Ovary (tissue), 9 donors: ENCODE measurements around the gene SLC52A3. TPM values are rescaled to one million over a fixed set of nuclear protein-coding genes. Genes with fewer than 3 reads are reported as not detected.
"Not testable (repeated sequence)": the region's sequence is repeated elsewhere in the genome, so short reads cannot be mapped to it uniquely, and the experiment has no call there.

Source experiments
- DNase-seq, 5 donors: peaks; one replicate each; pipeline ENCODE4 v3.0.0-alpha.2; 2019 to 2020
- H3K27ac ChIP-seq, 2 donors: fragments of 200-600 bp; one replicate each; pipeline versions ENCODE4 v1.5.1 to v1.8.0; 2019 to 2022
- H3K27me3 ChIP-seq: fragments of 200-600 bp; one replicate; pipeline ENCODE4 v1.8.0; 2022
- H3K36me3 ChIP-seq: fragments of 200-600 bp; sonication (generic); one replicate; pipeline ENCODE4 v1.5.1; 2019
- H3K4me1 ChIP-seq: one replicate; pipeline ENCODE4 v1.8.1; 2013; ENCODE audit warnings: mild to moderate bottlenecking, moderate library complexity; ENCODE audit not compliant: insufficient read depth
- H3K4me3 ChIP-seq: fragments of 200-600 bp; sonication (generic); one replicate; pipeline ENCODE4 v1.5.1; 2017
- H3K9me3 ChIP-seq, 2 donors: fragments of 200-600 bp in 1 of 2; sonication (generic) in 1 of 2; one replicate each; pipeline versions ENCODE4 v1.5.1 to v1.8.1; 2013 to 2019; ENCODE audit warnings: mild to moderate bottlenecking in 1 of 2, moderate library complexity in 1 of 2
- EP300 ChIP-seq: sonication (generic); formaldehyde crosslinking; IDR thresholded peaks from one replicate; pipeline ENCODE4 v1.6.1; 2017; ENCODE audit warnings: antibody characterized with exemption
- POLR2A ChIP-seq: fragments of 450-650 bp; IDR thresholded peaks from one replicate; pipeline ENCODE4 v1.6.1; 2017; ENCODE audit warnings: antibody characterized with exemption, mild to moderate bottlenecking, moderate library complexity
- WGBS, 3 donors: extraction: QIAGEN DNeasy Blood & Tissue Kit in 1 of 3; methylation state at CpG; one replicate each; pipeline versions ENCODE4 v1.1.5 to v1.1.7; 2013 to 2017; 5-methylcytosine and 5-hydroxymethylcytosine counted together
- intact Hi-C, 4 donors: fragments of 100-400 bp; cut with DNase I; formaldehyde crosslinking; loops; one replicate each; pipeline versions ENCODE4 v1.11.0 to v1.15.1; 2022 to 2023
- polyA plus RNA-seq, 2 donors: library from polyadenylated mRNA; stranded (reverse); fragments of 200-250 nt in 1 of 2; fragments of 350-450 nt in 1 of 2; fragmentation: Illumina TruSeq in 1 of 2; extraction: RNeasy Lipid Tissue Mini Kit (QIAGEN cat#74804) in 1 of 2; gene quantifications; one replicate each; pipeline ENCODE4 v1.2.3, GENCODE V29; 2013 to 2014
- total RNA-seq, 7 donors: library from RNA; depleted of rRNA in 2 of 7; stranded (reverse); fragments of >200 nt in 2 of 7; fragmentation: NEBNext Ultra II Directional in 3 of 7; extraction: Animal tissue kit (Norgen Biotek cat#: 25700) in 3 of 7; gene quantifications; one replicate each; pipeline versions ENCODE4 v1.1.0 to v1.2.4, GENCODE V29; 2016 to 2023
- TF ChIP-seq, protein P1 (sequence below), 3 donors: fragments of 450-650 bp in 2 of 3; fragments of 200-600 bp in 1 of 3; IDR thresholded peaks; one replicate each; pipeline versions ENCODE4 v1.5.1 to v1.8.0; 2016 to 2022; ENCODE audit warnings: antibody characterized with exemption in 3 of 3, mild to moderate bottlenecking in 1 of 3
- donor health status: DM: no; HTN: no; CAD: no; lungs with moderate emphysema.
- donor health status: DM: no; HTN: no; CAD: no.
- donor health status: Bipolar disorder and iron deficiency.
- donor health status: DM: yes; HTN: yes; CAD: no.
- donor health status: DM: no; HTN: no; CAD: no.
- donor health status: DM: yes; HTN: yes; CAD: no.

SLC52A3 gene
- total and polyA plus RNA-seq, 9 donors: 0.78 to 10.0 (median 2.4) TPM

DNA sequence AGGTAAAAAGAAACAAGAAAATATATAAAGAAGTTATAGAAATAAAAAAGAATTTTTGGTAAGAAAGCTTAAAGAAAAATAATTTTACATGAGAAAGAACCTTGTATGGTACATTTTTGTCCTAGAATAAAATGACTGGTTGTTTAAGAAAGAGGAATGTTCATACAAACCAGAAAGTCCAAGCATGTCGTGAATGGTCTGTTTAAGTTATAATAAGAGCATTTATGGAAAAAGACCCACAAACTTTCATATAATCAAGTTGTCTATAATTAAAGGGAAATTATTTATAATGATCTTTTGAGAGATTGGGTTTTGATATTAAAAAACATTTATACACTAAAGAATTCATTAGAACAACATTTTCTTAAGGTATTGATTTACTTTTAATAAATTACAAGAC, 37.4 kb upstream of the SLC52A3 start:
- 16 to 21% (median 21%) methylated on average over 1 of the region's 1 CpG for WGBS, 3 donors

DNA sequence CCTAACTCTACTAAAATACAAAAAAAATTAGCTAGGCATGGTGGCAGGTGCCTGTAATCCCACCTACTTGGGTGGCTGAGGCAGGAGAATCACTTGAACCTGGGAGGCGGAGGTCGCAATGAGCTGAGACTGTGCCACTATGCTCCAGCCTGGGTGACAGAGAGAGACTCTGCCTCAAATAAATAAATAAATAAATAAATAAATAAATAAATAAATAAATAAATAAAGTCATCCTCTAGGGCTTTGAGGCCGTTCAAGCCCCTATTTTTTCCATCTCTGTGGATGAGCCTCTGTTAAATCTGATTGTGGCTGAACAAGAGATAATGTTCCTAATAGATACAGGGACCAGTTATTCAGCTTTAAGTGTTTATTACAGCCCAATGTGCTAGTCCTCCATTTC, 33.4 kb upstream of the SLC52A3 start:
- no peaks in the 10 kb centered on the region for H3K4me1 ChIP-seq
- no peak for TF ChIP-seq EP300
- TF ChIP-seq, protein P1, sequence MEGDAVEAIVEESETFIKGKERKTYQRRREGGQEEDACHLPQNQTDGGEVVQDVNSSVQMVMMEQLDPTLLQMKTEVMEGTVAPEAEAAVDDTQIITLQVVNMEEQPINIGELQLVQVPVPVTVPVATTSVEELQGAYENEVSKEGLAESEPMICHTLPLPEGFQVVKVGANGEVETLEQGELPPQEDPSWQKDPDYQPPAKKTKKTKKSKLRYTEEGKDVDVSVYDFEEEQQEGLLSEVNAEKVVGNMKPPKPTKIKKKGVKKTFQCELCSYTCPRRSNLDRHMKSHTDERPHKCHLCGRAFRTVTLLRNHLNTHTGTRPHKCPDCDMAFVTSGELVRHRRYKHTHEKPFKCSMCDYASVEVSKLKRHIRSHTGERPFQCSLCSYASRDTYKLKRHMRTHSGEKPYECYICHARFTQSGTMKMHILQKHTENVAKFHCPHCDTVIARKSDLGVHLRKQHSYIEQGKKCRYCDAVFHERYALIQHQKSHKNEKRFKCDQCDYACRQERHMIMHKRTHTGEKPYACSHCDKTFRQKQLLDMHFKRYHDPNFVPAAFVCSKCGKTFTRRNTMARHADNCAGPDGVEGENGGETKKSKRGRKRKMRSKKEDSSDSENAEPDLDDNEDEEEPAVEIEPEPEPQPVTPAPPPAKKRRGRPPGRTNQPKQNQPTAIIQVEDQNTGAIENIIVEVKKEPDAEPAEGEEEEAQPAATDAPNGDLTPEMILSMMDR (IDR thresholded peaks at IDR 0.05): no peak
- TF ChIP-seq POLR2A: no peak
- intact Hi-C loops: no loop called here
- no peaks in the 10 kb centered on the region for H3K9me3 ChIP-seq
- H3K36me3 ChIP-seq: no peaks in the 10 kb centered on the region
- 69 to 91% (median 87%) methylated on average over 3 of the region's 3 CpGs for WGBS, 3 donors
- H3K27ac ChIP-seq: no peak overlapping the region
- DNase-seq: no peak
- no peak overlapping the region for H3K4me3 ChIP-seq
- H3K27me3 ChIP-seq: no peaks in the 10 kb centered on the region

More for the DNA sequence above, 37.4 kb upstream of the SLC52A3 start:
- no peaks in the 10 kb centered on the region for H3K4me1 ChIP-seq
- intact Hi-C loops: no loop called here
- no peak for DNase-seq
- H3K36me3 ChIP-seq: no peaks in the 10 kb centered on the region
- H3K27ac ChIP-seq: no peak overlapping the region
- no peaks in the 10 kb centered on the region for H3K27me3 ChIP-seq
- TF ChIP-seq EP300: no peak
- TF ChIP-seq POLR2A: no peak
- TF ChIP-seq, protein P1 (IDR thresholded peaks at IDR 0.05): no peak
- H3K4me3 ChIP-seq: no peak overlapping the region
- no peaks in the 10 kb centered on the region for H3K9me3 ChIP-seq

DNA sequence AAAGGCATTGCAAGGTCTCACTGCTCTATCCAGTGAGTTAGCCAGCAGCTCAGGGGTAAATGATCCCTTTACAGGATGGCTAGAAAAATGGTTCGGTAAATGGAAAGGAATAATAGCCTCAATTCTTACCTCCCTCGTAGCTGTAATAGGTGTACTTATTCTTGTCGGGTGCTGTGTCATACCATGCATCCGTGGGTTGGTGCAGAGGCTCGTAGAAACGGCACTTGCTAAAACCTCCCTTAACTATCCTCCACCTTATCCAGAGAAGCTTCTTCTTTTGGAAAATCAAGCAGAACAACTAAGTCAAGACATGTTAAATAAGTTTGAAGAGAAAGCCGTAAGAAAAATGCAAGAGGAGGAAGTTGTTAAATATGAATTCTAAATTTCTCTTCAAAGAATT, 31.7 kb upstream of the SLC52A3 start:
- 80 to 85% (median 83%) methylated on average over 7 of the region's 7 CpGs for WGBS, 3 donors
- H3K4me1 ChIP-seq, H3K36me3 ChIP-seq, intact Hi-C loops, H3K27me3 ChIP-seq, DNase-seq, H3K9me3 ChIP-seq, H3K4me3 ChIP-seq, H3K27ac ChIP-seq: not testable (repeated sequence)

DNA sequence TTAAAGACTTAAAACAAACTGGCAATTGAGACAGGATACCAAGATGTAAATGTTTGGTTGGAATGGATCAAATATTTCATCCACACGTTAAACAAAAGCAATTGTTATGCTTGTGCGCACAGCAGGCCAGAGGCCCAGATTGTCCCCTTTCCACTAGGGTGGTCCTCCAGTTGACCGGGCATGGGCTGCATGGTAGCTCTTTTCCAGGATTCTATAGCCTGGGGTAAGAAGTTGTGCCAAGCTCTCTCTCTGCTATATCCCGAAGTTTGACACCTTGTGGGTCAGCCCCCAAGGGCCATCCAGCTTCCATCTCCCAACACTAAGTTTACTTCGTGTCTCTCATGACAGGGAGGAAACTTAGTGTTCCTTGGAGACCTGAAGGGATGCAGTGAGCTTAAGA, 30.4 kb upstream of the SLC52A3 start:
- H3K4me1 ChIP-seq, H3K36me3 ChIP-seq, intact Hi-C loops, H3K27me3 ChIP-seq, H3K4me3 ChIP-seq, H3K9me3 ChIP-seq, H3K27ac ChIP-seq, DNase-seq: not testable (repeated sequence)
- 73 to 83% (median 81%) methylated on average over 5 of the region's 5 CpGs for WGBS, 3 donors

DNA sequence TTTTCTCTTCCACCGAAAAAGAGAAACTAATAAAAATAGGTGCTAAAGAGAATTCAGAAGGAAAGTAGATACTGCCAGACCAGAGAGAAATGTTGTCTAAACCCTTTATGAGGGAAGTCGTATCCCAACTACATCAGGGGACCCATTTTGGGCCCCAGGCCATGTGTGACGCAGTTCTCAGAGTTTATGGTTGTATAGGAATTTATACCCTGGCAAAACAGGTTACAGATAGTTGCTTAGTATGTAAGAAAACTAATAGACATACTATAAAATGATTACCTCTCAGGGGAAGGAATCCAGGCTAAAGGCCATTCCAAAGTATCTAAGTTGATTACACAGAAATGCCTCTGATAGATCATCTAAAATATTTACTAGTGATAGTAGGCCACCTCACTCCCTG, 28.6 kb upstream of the SLC52A3 start:
- Histone ChIP-seq H3K27me3 (no peaks in the 10 kb centered on the region), H3K27ac (no peak overlapping the region), H3K4me1 (no peaks in the 10 kb centered on the region), H3K4me3 (no peak overlapping the region), H3K9me3 (peaks cover 0 to 3% of the 10 kb centered on the region in 2 donors), H3K36me3 (no peaks in the 10 kb centered on the region)
- intact Hi-C loops: no loop called here
- no peak for DNase-seq
- TF ChIP-seq POLR2A (no peak), EP300 (no peak)
- TF ChIP-seq, protein P1 (IDR thresholded peaks at IDR 0.05): no peak
- 82 to 89% (median 85%) methylated on average over 3 of the region's 3 CpGs for WGBS, 3 donors

DNA sequence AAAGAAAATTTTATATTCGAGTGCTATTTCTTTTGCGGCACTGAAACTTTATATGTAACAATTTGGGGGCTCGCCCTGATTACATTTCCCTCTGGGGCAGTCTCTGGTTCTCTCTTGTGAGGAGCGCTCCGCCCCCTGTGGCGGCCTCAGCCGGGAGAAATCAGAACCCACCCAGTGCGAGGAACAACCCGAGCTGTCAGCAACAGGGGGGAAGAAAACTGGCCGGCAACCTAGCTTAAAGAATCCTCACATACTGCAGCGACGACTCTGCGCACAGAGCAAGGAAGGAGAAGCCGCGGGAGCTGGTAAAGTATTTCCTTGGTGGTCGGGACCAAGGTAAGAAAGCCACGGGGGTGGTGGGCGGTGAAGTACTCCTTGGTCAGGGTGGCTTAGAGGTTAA, 23.9 kb upstream of the SLC52A3 start:
- Histone ChIP-seq H3K4me3 (no peak overlapping the region), H3K36me3 (no peaks in the 10 kb centered on the region), H3K27me3 (no peaks in the 10 kb centered on the region), H3K27ac (no peak overlapping the region), H3K9me3 (peaks cover 0 to 3% of the 10 kb centered on the region in 2 donors), H3K4me1 (no peaks in the 10 kb centered on the region)
- DNase-seq: no peak
- TF ChIP-seq POLR2A: no peak
- TF ChIP-seq EP300: no peak
- intact Hi-C loops: no loop called here
- 91 to 97% (median 96%) methylated on average over 18 of the region's 18 CpGs for WGBS, 3 donors
